GM12891 (cell line): ENCODE measurements around the gene CRK. TPM values are rescaled to one million over a fixed set of nuclear protein-coding genes. Genes with fewer than 3 reads are reported as not detected.

ENCODE experiments used
- DNase-seq: peaks from one replicate; pipeline ENCODE4 v3.0.0; 2011; ENCODE audit warnings: low spot score; ENCODE audit not compliant: insufficient read length
- FAIRE-seq: peaks from 2 replicates; lab custom pipeline; 2011; peaks lifted over from hg19 to GRCh38; lab: Jason Lieb, UNC
- PAX5 ChIP-seq: IDR thresholded peaks from 2 replicates; pipeline ENCODE4 v1.6.1; 2011; ENCODE audit warnings: low read length, moderate library complexity, mild to moderate bottlenecking; ENCODE audit not compliant: insufficient read depth, severe bottlenecking
- POLR2A ChIP-seq: IDR thresholded peaks from 2 replicates; pipeline ENCODE4 v1.6.1; 2011; ENCODE audit warnings: low read depth, low read length, control low read depth
- POLR2AphosphoS5 ChIP-seq: IDR thresholded peaks from 2 replicates; pipeline ENCODE4 v1.6.1; 2011; ENCODE audit warnings: low read depth, low read length, control low read depth
- POU2F2 ChIP-seq: IDR thresholded peaks from 2 replicates; pipeline ENCODE4 v1.6.1; 2011; ENCODE audit warnings: low read depth, mild to moderate bottlenecking, control low read depth, low read length, moderate library complexity
- SPI1 ChIP-seq: IDR thresholded peaks from 2 replicates; pipeline ENCODE4 v1.6.1; 2011; ENCODE audit warnings: low read depth, low read length, control low read depth
- TAF1 ChIP-seq: IDR thresholded peaks from 2 replicates; pipeline ENCODE4 v1.6.1; 2011; ENCODE audit warnings: low read depth, low read length, control low read depth
- polyA plus RNA-seq: library from polyadenylated mRNA; unstranded; fragments of >200 nt; gene quantifications from one replicate; pipeline ENCODE4 v1.2.1, GENCODE V29; 2012; ENCODE audit warnings: low read depth, missing spikeins, inconsistent platforms; ENCODE audit not compliant: missing spikeins

CRK gene
- 4.2 TPM for polyA plus RNA-seq

GRCh38 chr17:1455797-1456599 lies at the start of gene CRK:
TSS of gene CRK (minus strand) at chr17:1456232. CDS start at chr17:1456117, 115 bp downstream.
- DNase-seq (peak; percentile 99), FAIRE-seq (peak; percentile 97)

GRCh38 chr17:1505586-1505985 lies 49.6 kb upstream of the CRK start:
- no peak for DNase-seq
- FAIRE-seq = no peak
- TF ChIP-seq POLR2A (no peak), SPI1 (no peak), POLR2AphosphoS5 (no peak), POU2F2 (no peak), TAF1 (no peak), PAX5 (no peak)

More at GRCh38 chr17:1455797-1456599, at the start of gene CRK:
- peak; percentile 73 for TF ChIP-seq POLR2A
- TF ChIP-seq TAF1 = peak; percentile 73
- peak; percentile 76 for TF ChIP-seq POLR2AphosphoS5
- TF ChIP-seq PAX5 = no peak
- TF ChIP-seq SPI1 = no peak
- TF ChIP-seq POU2F2 = peak; percentile 59; the same call in 1 of the 2 replicates

GRCh38 chr17:1504866-1505265 lies 48.8 kb upstream of the CRK start:
- no peak for TF ChIP-seq POLR2AphosphoS5
- TF ChIP-seq POU2F2 = no peak
- no peak for TF ChIP-seq PAX5
- no peak for TF ChIP-seq SPI1
- no peak for TF ChIP-seq POLR2A
- no peak for TF ChIP-seq TAF1
- DNase-seq (no peak), FAIRE-seq (no peak)

- TF ChIP-seq SPI1 = no peak
- no peak for TF ChIP-seq TAF1
- no peak for TF ChIP-seq PAX5
- no peak for TF ChIP-seq POLR2AphosphoS5
- TF ChIP-seq POU2F2 = no peak
- no peak for TF ChIP-seq POLR2A
- no peak for DNase-seq
- no peak for FAIRE-seq
Observed at GRCh38 chr17:1503699-1504098, 47.7 kb upstream of the CRK start.

GRCh38 chr17:1498869-1499268 lies 42.8 kb upstream of the CRK start:
- DNase-seq (no peak), FAIRE-seq (no peak)
- no peak for TF ChIP-seq POLR2A
- no peak for TF ChIP-seq POU2F2
- TF ChIP-seq POLR2AphosphoS5 = no peak
- TF ChIP-seq SPI1 = no peak
- TF ChIP-seq PAX5 = no peak
- TF ChIP-seq TAF1 = no peak

- DNase-seq (no peak), FAIRE-seq (no peak)
- TF ChIP-seq SPI1 (no peak), PAX5 (no peak), POU2F2 (no peak), POLR2AphosphoS5 (no peak), POLR2A (no peak), TAF1 (no peak)
Observed at GRCh38 chr17:1498233-1498632, 42.2 kb upstream of the CRK start.

- TF ChIP-seq TAF1 (no peak), SPI1 (no peak), POLR2AphosphoS5 (no peak), PAX5 (no peak), POU2F2 (no peak), POLR2A (no peak)
- DNase-seq (no peak), FAIRE-seq (no peak)
Observed at GRCh38 chr17:1497831-1498230, 41.8 kb upstream of the CRK start.

GRCh38 chr17:1496869-1497268 lies 40.8 kb upstream of the CRK start:
- DNase-seq (no peak), FAIRE-seq (no peak)
- no peak for TF ChIP-seq POLR2A
- TF ChIP-seq POU2F2 = no peak
- no peak for TF ChIP-seq PAX5
- TF ChIP-seq TAF1 = no peak
- TF ChIP-seq POLR2AphosphoS5 = no peak
- TF ChIP-seq SPI1 = no peak

- DNase-seq = no peak
- TF ChIP-seq TAF1 (no peak), SPI1 (no peak), POU2F2 (no peak), POLR2AphosphoS5 (no peak)
- FAIRE-seq = no peak
Observed at GRCh38 chr17:1495265-1495989, 39.4 kb upstream of the CRK start.
